Fibroblast of gingiva (primary cell): ENCODE results near the gene BCL3.
A peak's percentile ranks its signal among the peaks of the same experiment; 100 is the strongest.
"Not testable (repeated sequence)": the region's sequence is repeated elsewhere in the genome, so short reads cannot be mapped to it uniquely, and the experiment has no call there.

Source experiments
- DNase-seq: peaks from one replicate; pipeline ENCODE4 v3.0.0-alpha.2; 2011; ENCODE audit warnings: low read depth

Gene BCL3

DNA sequence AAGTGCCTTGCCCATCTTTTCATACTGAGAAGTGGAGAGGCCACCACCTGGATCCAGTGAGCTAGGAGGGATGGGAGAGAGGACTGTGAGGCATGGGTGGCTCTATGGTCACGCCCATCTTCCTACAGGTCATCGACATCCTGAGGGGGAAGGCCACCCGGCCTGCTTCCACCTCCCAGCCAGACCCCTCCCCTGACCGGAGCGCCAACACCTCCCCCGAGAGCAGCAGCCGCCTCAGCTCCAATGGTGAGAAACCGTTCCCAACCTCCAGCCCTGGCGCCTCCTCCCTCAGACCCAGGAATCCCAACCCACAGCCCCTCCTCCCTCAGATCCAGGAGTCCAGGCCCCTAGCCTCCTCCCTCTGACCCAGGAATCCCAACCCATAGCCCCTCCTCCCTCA lies 10.1 kb downstream of the BCL3 start:
- no peak for DNase-seq

DNA sequence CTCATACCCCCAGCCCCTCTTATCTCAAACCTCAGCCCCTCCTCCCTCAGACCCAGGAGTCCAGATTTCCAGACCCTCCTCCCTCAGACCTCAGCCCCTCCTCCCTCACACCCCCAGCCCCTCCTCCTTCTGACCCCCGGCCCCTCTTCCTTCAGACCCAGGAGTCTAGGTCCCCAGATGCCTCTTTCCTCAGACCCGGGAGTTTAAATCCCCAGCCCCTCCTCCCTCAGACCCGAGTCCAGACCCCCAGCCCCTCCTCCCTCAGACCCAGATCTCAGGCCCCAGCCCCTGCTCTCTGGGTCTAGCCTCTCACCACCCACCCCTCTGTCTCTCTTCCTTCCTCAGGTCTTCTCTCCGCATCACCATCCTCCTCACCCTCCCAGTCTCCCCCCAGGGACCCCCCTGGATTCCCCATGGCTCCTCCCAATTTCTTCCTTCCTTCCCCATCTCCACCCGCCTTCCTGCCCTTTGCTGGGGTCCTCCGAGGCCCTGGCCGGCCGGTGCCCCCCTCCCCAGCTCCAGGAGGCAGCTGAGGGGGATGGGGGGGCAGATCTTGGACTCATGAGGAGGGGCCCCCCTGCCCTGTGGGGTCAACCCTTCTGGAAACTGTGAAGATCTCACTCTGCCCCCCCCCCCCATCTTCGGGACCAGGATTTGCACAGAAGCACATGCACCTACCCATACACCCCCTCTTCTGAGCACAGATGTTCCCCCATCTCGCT lies 10.7 kb downstream of the BCL3 start:
- no peak for DNase-seq

GRCh38 chr19:44762038-44762437 lies 13.5 kb downstream of the BCL3 start:
- DNase-seq, result no peak

GRCh38 chr19:44765033-44765948 lies 16.8 kb downstream of the BCL3 start:
- DNase-seq, result no peak

- DNase-seq, result no peak
These were observed 17.4 kb downstream of the BCL3 start for GRCh38 chr19:44765949-44766335.

GRCh38 chr19:44767295-44768180 lies 19.0 kb downstream of the BCL3 start:
- DNase-seq, result no peak

GRCh38 chr19:44770550-44771257 lies 22.2 kb downstream of the BCL3 start:
- peak; percentile 79 for DNase-seq

- not testable (repeated sequence) for DNase-seq
These were observed 23.6 kb downstream of the BCL3 start for GRCh38 chr19:44772144-44772543.

- no peak for DNase-seq
These were observed 24.5 kb downstream of the BCL3 start for GRCh38 chr19:44772959-44773358.

- DNase-seq, result no peak
These were observed 27.2 kb downstream of the BCL3 start for GRCh38 chr19:44775676-44776240.

- DNase-seq, result no peak
These were observed 28.0 kb downstream of the BCL3 start for GRCh38 chr19:44776402-44777096.

GRCh38 chr19:44777715-44778347 lies 29.3 kb downstream of the BCL3 start, which contains the start of gene CBLC:
CBLC (plus strand) TSS chr19:44777890; CDS start chr19:44777932, 42 bp downstream.
- DNase-seq, result no peak

DNA sequence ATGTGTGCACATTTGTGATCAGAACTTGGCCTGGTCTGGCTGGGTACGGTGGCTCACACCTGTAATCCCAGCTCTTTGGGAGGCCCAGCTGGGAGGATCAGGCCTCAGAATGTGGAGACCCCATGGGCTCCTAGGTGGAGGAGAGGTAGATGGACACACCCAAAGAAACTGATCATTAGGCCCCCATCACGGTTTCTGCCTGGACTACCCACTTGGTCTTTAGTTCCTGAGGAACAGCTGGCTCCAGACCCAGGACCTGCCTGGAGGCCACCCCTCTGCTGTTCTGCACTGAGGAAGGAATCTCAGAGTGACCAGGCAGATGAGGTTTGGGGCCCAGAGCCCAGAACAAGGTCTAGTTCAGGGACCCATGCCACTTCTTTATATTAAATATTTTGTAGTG lies 30.6 kb downstream of the BCL3 start:
- DNase-seq, result no peak

DNA sequence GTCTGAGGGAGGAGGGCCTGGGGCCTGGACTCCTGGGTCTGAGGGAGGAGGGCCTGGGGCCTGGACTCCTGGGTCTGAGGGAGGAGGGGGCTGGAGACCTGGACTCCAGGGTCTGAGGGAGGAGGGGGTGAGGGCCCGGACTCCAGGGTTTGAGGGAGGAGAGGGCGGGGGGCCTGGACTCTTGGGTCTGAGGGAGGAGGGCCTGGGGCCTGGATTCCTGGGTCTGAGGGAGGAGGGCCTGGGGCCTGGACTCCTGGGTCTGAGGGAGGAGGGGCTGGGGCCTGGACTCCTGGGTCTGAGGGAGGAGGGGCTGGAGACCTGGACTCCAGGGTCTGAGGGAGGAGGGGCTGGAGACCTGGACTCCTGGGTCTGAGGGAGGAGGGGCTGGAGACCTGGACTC lies 33.2 kb downstream of the BCL3 start:
- DNase-seq, result not testable (repeated sequence)

DNA sequence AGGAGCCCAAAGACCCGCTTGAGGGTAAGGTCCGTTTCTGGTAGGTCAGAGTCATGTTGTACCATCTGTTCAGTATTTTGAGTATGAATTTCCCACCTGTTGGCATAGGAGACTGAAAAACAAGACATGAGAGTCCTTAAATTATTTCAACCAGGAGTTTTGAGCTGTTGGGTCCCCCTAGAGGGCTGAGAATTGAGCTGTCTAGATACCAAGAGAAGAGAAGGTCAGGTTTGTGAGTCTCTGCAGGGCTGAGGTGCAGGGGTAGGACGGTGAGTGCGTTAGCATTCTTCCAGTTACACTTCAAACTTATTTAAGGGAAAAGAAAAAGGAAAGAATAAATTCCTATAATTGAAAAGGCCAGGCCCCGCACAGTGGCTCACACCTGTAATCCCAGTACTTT lies 34.2 kb downstream of the BCL3 start:
- no peak for DNase-seq

DNA sequence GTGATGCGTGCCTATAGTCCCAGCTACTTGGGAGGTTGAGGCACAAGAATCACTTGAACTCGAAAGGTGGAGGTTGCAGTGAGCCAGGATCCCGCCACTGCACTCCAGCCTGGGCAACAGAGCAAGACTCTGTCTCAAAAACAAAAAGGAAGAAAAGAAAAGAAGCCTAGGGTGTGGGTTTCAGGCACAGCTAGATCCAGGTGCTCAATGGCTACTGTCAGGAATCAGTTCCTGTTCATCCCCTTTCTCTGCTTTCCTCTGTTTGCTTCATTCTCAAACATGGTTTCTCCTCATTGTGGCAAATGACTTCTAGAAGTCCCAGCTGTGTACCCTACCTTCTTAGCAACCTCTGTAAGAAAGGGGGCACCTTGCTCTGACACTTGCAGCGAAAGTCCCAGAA lies 35.0 kb downstream of the BCL3 start:
- DNase-seq, result no peak

GRCh38 chr19:44785271-44785670 lies 36.8 kb downstream of the BCL3 start:
- DNase-seq, result no peak

GRCh38 chr19:44785993-44786392 lies 37.5 kb downstream of the BCL3 start:
- no peak for DNase-seq

DNA sequence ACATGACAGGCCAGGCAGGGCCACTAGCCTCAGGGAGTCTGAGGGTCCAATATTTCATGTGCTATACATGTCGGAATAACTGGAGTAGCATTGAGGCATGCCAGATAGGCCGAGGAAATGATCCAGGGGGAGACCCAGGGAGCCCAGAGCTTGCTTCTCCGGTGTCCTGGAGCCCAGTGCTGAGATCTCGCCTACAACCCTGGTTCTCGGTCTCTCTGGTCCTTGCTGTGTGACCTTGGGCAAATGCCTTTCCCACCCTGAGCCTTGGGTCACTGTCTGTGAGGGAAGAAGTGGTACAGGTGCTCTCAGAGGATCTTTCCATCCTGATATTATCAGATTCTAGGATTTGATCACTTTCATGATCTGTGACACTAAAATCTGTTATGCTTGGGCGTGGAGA lies 40.5 kb downstream of the BCL3 start:
- no peak for DNase-seq

- no peak for DNase-seq
These were observed 41.5 kb downstream of the BCL3 start for GRCh38 chr19:44789943-44790483.
